ENCODE results near the gene DCAF8.

The DCAF8 gene

DNA sequence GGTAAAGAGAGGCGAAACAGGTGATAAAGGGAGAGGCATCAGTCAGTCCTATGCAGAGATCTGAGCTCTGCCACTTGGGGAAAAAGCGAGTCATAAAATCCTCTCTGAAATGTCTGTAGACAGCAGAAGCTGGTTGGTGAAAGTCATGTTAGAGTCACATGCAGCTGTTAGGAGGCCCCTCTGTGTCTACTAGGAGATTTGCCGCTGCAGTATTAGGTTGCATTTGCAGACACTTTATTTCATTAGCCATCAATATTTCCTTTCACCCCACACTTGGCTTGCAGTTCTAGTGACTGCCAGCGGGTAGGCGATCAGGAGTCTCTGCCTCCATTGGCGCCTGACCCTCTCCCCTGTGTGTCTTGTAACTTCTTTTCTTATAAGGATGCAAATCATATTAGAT lies 94.8 kb downstream of the DCAF8 start:
- no peak for DNase-seq

DNA sequence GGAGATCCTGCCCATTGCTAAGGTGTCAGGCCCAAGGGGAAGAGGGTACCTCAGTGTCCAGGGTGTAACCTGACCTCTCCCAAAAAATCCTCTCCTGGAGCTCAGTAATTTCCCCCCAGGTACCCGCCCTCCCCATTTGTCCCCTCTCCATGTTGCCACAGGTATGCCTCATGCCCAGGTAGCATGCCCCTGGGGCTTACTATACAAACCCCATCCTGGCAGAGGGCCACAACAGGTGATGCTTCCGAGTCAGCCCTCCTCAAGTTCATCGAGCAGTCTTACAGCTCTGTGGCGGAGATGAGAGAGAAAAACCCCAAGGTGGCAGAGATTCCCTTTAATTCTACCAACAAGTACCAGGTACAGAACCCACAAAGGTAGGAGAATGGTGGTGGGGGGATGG lies 95.3 kb downstream of the DCAF8 start:
- no peak for DNase-seq

DNA sequence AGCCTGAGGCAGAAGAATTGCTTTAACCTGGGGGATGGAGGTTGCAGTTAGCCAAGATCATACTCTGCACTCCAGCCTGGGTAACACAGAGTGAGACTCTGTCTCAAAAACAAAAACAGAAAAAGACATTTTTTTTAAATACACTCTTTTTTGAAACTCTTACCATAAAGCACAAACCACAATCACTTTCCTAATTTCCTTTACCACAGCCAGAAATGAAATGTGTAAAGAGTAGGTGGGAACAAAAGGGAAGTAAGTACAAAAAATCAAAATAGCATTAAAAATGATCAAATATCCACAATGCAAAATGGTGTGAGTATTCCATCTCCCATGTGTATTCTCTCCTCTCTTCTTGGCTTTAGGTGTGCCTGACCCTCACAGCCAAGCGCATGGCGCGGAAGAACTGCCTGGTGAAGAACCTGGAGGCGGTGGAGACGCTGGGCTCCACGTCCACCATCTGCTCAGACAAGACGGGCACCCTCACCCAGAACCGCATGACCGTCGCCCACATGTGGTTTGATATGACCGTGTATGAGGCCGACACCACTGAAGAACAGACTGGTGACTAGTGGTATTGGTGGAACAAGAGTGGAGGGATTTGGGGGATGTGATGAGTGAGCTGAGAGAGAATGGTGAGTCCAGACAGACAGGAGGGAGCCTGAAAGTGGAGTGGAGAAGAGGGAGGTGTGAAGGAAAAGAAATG lies 96.0 kb downstream of the DCAF8 start:
- no peak for DNase-seq

Data from DMS53 (cell line).